SK-N-SH (cell line): ENCODE data around the gene PTK6.

ENCODE experiments used
- CHD2 ChIP-seq: fragments of 150-350 bp; IDR thresholded peaks from 2 replicates; pipeline ENCODE4 v1.6.1; 2018; ENCODE audit warnings: low read length; ENCODE audit not compliant: partially characterized antibody
- CTCF ChIP-seq: fragments of 200-600 bp; sonication (generic); IDR thresholded peaks from 2 replicates; pipeline ENCODE4 v1.6.1; 2017; ENCODE audit warnings: antibody characterized with exemption, mild to moderate bottlenecking, moderate library complexity
- ELF1 ChIP-seq: IDR thresholded peaks from 2 replicates; pipeline ENCODE4 v1.4.0; 2012
- EP300 ChIP-seq, 2 experiments: IDR thresholded peaks; 2 replicates each; pipeline versions ENCODE4 v1.4.0 to v1.6.1; 2012; ENCODE audit warnings: borderline replicate concordance in 1 of 2, low read depth in 1 of 2, low read length in 1 of 2
- EZH2phosphoT487 ChIP-seq: fragments of 200-600 bp; sonication (generic); IDR thresholded peaks from 2 replicates; pipeline ENCODE4 v1.6.1; 2017; ENCODE audit warnings: low read depth, mixed run types, mild to moderate bottlenecking, antibody characterized with exemption, moderate library complexity, borderline replicate concordance
- MXI1 ChIP-seq: IDR thresholded peaks from 2 replicates; pipeline ENCODE4 v1.6.1; 2012; ENCODE audit warnings: mild to moderate bottlenecking, low read depth, low read length, improper control_type of control experiment
- RCOR1 ChIP-seq: fragments of 150-350 bp; IDR thresholded peaks from 2 replicates; pipeline ENCODE4 v1.6.1; 2017; ENCODE audit warnings: antibody characterized with exemption, low read length
- SMC3 ChIP-seq: IDR thresholded peaks from 2 replicates; pipeline ENCODE4 v1.6.1; 2012; ENCODE audit warnings: low read depth, low read length, improper control_type of control experiment
- USF2 ChIP-seq: fragments of 150-350 bp; IDR thresholded peaks from 2 replicates; pipeline ENCODE4 v1.6.1; 2017; ENCODE audit warnings: antibody characterized with exemption, low read length, low read depth, borderline replicate concordance
- TF ChIP-seq, protein P1 (sequence below): IDR thresholded peaks from 2 replicates; pipeline ENCODE4 v1.4.0; 2012; ENCODE audit warnings: low read depth
- TF ChIP-seq, protein P2 (sequence below): IDR thresholded peaks from 2 replicates; pipeline ENCODE4 v1.6.1; 2012; ENCODE audit warnings: mild to moderate bottlenecking, low read depth, low read length, moderate library complexity

DNA sequence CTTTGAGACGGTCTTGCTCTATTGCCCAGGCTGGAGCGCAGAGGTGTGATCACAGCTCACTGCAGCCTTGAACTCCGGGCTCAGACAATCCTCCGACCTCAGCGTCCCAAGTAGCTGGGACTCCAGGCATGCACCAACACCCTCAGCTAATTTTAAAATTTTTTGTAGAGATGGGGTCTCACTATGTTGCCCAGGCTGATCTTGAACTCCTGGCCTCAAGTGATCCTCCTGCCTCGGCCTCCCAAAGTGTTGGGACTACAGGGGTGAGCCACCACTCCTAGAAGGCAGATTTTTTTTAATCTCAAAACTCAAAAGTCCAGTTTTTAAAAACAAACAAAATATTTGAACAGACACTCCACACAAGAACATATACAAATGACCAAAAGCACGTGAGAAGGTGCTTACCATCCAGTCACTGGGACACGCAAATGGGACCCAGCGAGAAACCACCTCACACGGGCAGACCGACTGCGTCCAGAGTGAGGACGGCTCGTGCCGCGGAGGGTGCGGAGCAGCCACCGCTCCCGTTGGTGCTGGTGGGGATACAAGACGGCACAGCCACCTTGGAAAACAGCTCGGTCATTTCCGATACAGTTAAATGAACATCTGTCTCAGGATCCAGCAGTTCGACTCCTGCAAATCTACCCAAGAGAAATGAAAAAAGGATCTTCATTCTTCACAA, 45.3 kb upstream of the PTK6 start:
- TF ChIP-seq CTCF (no peak), USF2 (no peak), RCOR1 (no peak), MXI1 (no peak), EP300 (IDR thresholded peaks at IDR 0.05; ENCODE audit: borderline replicate concordance in 1 of 2, low read depth in 1 of 2, low read length in 1 of 2) (no peak), EZH2phosphoT487 (no peak), ELF1 (no peak), SMC3 (no peak), CHD2 (no peak)
- TF ChIP-seq, protein P1, sequence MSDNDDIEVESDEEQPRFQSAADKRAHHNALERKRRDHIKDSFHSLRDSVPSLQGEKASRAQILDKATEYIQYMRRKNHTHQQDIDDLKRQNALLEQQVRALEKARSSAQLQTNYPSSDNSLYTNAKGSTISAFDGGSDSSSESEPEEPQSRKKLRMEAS = no peak
- TF ChIP-seq, protein P2, sequence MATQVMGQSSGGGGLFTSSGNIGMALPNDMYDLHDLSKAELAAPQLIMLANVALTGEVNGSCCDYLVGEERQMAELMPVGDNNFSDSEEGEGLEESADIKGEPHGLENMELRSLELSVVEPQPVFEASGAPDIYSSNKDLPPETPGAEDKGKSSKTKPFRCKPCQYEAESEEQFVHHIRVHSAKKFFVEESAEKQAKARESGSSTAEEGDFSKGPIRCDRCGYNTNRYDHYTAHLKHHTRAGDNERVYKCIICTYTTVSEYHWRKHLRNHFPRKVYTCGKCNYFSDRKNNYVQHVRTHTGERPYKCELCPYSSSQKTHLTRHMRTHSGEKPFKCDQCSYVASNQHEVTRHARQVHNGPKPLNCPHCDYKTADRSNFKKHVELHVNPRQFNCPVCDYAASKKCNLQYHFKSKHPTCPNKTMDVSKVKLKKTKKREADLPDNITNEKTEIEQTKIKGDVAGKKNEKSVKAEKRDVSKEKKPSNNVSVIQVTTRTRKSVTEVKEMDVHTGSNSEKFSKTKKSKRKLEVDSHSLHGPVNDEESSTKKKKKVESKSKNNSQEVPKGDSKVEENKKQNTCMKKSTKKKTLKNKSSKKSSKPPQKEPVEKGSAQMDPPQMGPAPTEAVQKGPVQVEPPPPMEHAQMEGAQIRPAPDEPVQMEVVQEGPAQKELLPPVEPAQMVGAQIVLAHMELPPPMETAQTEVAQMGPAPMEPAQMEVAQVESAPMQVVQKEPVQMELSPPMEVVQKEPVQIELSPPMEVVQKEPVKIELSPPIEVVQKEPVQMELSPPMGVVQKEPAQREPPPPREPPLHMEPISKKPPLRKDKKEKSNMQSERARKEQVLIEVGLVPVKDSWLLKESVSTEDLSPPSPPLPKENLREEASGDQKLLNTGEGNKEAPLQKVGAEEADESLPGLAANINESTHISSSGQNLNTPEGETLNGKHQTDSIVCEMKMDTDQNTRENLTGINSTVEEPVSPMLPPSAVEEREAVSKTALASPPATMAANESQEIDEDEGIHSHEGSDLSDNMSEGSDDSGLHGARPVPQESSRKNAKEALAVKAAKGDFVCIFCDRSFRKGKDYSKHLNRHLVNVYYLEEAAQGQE = no peak
